ENCODE data around the gene INPP5B.

DNA sequence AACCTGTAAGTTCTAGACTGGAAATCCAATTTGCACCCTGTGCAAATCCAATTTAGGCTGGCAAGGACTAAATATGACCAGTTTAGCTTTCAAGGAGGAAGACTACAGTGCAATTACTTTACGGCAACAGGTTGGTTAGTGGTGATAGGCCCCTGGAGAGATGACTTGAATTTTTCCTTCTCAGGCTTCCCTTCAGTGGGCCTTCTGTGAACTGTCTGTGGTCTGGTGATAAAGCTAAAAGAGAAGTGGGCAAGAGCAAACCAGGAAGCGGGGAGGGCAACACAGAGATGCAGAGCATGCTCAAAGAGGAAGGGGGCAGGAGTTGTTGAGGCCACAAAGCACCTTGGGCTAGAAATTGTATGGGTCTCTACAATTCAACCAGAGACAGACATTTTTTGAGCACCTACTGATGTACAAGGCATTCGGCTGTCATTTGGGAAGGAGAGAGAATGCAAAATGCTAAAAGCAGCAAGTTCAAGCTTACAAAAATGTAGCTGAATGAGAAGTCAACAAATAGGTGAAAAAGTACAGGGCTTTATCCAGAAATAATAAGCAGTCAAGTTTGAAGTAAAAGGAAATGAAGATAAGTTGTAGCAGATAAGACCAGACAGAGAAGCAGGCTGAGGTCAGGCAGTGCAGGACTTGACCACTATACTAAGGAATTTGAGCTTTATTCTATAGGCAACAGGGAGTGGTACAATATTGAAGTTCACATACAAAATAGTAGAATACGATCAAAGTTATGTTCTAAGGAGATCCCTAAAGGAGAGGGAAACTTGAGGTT is 23.9 kb downstream of the INPP5B start:
- TF ChIP-seq, protein P1, sequence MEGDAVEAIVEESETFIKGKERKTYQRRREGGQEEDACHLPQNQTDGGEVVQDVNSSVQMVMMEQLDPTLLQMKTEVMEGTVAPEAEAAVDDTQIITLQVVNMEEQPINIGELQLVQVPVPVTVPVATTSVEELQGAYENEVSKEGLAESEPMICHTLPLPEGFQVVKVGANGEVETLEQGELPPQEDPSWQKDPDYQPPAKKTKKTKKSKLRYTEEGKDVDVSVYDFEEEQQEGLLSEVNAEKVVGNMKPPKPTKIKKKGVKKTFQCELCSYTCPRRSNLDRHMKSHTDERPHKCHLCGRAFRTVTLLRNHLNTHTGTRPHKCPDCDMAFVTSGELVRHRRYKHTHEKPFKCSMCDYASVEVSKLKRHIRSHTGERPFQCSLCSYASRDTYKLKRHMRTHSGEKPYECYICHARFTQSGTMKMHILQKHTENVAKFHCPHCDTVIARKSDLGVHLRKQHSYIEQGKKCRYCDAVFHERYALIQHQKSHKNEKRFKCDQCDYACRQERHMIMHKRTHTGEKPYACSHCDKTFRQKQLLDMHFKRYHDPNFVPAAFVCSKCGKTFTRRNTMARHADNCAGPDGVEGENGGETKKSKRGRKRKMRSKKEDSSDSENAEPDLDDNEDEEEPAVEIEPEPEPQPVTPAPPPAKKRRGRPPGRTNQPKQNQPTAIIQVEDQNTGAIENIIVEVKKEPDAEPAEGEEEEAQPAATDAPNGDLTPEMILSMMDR (IDR thresholded peaks at IDR 0.05; ENCODE audit: low read depth, low read length): no peak
- TF ChIP-seq EZH2phosphoT487 (IDR thresholded peaks at IDR 0.05; ENCODE audit: low read depth): no peak
